Lung microvascular endothelial cell (primary cell): ENCODE results near the gene TULP4. TPM values are rescaled to one million over a fixed set of nuclear protein-coding genes. Genes with fewer than 3 reads are reported as not detected.
"Not testable (repeated sequence)": the region's sequence is repeated elsewhere in the genome, so short reads cannot be mapped to it uniquely, and the experiment has no call there.

Experiments used
- DNase-seq, 2 donors: peaks; one replicate each; pipeline versions ENCODE4 v3.0.0 to v3.0.0-alpha.2; 2010; ENCODE audit warnings: low read depth in 2 of 2
- total RNA-seq: library from RNA; depleted of rRNA; stranded (reverse); fragments of >200 nt; gene quantifications from 2 replicates; pipeline ENCODE4 v1.2.1, GENCODE V29; 2014

The TULP4 gene
- total RNA-seq, 1 donor from 2014 or later: 103 TPM

DNA sequence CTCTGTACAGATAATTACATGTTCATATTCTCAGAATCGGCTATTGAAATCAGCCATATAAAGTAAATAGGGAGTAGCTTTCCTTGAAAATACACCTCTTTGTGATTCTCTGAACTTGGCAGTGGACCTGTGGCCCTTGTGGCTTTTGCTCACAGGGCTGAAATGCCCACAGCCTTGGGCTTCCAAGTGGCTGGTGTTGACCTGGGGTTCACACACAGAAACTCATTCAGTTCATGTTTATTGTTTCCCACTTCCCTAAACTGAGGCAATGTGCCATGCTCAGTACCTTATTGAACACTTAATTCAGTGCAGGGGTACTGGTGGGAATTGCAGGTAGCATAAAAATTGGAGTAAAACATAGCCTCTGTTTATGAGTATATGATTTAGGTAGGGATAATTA, 19.1 kb upstream of the TULP4 start:
- no peak for DNase-seq

DNA sequence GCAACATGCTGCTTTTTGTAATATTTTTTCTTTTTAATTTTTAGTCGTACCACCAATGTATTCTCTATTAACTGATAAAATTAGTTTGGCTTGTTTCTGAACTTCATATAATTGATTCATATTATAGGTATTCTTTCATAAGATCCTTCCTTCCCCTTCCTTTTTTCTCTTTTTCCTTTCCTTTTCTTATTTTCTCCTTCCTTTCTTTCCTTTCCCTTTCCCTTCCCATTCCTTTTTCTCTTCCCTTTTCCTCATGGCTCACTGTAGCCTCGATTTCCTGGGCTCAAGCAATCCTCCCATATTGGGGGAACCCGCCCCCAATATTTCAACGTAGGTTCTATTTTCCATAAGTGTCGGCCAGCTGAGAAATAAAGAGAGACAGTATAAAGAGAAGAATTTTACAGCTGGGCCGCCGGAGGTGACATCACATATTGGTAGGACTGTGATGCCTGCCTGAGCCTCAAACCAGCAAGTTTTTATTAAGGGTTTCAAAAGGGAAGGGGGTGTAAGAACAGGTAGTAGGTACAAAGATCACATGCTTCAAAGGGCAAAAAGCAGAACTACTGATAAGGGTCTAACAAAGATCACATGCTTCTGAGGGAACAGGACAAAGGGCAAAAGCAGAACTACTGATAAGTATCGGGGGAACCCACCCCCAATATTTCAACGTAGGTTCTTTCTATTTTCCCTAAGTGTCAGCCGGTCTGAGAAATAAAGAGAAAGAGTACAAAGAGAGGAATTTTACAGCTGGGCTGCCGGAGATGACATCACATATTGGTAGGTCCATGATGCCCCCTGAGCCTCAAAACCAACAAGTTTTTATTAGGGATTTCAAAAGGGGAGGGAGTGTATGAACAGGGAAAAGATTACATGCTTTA, 16.1 kb upstream of the TULP4 start:
- DNase-seq: not testable (repeated sequence)

DNA sequence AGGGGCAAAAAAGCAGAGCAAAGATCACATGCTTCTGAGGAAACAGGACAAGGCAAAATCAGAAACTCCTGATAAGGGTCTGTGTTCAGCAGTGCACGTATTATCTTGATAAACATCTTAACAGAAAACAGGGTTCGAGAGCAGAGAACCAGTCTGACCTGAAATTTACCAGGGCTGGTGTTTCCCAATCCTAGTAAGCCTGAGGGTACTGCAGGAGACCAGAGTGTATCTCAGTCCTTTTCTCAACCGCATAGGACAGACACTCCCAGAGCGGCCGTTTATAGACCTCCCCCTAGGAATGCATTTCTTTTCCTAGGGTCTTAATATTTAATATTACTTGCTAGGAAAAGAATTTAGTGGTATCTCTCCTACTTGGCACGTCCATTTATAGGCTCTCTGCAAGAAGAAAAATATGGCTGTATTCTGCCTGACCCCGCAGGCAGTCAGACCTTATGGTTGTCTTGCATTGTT, 15.4 kb upstream of the TULP4 start:
- not testable (repeated sequence) for DNase-seq

DNA sequence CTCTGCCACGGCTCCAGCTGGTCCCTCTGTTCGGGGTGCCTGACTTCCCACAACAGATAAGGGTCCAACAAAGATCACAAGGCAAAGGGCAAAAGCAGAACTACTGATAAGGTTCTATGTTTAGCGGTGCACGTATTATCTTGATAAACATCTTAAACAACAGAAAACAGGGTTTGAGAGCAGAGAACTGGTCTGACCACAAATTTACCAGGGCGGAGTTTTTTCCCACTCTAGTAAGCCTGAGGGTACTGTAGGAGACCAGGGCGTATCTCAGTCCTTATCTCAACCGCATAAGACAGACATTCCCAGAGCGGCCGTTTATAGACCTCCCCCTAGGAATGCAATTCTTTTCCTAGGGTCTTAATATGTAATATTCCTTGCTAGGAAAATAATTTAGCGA, 14.6 kb upstream of the TULP4 start:
- DNase-seq: not testable (repeated sequence)

DNA sequence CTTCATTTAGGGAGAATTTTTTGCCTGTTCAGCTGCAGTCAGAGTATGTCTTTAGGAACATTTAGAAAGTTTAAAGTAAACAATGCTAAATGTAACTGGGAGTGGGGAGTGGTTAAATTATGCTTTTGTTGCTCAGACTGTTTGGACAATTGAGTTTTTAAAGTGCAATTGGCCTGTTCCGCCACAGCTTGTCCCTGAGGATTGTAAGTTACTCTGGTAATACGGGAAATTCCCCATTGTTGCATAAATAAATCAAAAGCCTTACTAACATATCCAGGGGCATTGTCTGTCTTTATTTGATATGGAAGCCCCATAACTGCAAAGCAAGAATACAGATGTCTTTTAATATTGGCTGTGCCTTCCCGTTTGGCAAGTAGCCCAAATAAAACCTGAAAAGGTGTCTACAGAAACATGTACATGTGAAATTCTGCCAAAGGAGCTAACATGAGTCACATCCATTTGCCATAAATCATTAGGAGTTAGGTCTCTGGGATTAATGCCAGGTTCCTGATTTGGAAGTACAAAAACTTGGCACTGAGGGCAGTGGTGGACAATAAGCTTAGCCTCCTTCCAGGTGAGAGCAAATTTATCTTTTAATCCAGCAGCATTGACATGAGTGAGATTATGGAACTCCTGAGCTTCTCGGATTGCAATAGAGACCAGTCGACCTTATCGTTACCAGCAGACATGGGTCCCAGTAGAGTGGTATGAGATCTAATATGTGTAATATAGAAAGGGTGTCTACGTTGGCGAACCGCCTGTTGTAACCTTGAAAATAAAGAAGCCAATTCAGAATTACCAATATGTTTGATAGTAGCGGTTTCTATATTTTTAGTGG, 11.7 kb upstream of the TULP4 start:
- peak; percentile 88 to 95 for DNase-seq

DNA sequence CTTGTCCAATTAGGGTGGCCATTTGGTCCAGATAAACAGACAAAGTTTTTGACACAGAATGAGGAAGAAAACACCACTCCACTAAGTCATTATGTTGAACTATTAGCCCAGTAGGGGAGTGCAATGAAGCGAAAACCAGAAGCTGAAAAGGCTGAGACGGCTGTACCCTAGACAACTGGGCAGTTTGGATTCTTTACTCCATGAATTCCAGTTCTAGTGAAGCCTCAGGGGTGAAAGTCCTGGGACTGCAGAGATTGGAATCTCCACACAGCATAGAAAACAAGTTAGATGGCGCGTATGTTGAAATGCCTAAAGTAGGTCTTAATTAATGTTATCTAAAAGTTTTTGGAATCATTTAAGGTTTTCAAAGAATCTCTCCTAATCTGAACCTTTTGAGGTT, 10.7 kb upstream of the TULP4 start:
- not testable (repeated sequence) for DNase-seq

DNA sequence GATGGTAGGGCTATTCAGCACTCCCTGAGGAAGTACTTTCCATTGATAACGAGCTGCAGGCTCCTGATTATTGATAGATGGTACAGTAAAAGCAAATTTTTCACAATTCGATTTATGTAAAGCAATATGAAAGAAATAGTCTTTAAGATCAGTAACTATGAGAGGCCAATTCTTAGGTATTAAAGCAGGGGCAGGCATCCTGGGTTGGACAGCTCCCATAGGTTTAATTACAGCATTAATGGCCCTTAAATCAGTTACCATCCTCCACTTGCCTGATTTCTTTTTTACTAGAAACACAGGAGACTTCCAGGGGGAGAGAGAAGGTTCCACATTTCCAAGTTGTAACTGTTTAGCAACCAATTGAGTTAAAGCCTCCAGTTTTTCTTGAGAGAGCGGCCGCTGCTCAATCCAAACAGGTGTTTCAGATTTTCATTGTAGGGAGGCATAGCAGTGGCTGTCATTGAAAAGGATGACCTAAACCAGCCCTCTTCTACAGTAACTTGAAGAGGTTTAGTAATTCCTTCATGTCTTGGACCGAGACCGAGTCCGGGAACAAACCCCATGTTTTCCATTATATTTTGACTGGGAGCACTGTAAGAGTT, 10.0 kb upstream of the TULP4 start:
- not testable (repeated sequence) for DNase-seq

DNA sequence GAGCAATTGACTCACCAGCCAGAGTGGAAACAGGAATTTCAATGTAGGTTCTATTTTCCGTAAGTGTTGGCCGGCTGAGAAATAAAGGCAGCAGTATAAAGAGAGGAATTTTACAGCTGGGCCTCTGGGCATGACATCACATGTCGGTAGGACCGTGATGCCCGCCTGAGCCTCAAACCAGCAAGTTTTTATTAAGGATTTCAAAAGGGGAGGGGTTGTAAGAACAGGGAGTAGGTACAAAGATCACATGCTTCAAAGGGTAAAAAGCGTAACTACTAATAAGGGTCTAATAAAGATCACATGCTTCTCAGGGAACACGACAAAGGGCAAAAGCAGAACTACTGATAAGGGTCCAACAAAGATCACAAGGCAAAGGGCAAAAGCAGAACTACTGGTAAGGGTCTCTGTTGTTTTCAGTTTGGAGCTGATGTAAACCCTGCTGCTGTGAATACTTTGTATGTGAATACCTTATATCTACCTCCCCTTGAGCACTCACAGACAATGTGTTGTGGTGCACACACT, 9.0 kb upstream of the TULP4 start:
- DNase-seq: peak in 1 of 2 donors; percentile 73

DNA sequence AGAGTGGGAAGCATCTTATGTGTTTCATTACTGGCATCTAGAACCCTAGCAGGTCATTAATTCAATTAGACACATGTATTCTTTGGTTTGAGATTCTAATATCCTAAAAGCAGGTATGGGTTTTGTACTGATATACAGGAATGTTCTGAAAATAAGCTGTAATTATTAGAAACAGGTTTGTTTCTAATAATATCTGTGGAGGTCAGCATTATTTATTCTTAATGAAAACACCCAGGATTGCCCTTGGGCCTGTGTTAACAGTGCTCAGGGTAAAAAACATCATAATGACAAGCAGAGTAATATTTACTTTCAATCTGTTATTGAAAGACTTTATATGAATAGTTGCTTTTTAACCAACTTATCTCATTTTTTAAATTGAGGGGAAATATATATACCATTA, 8.0 kb upstream of the TULP4 start:
- DNase-seq: no peak

DNA sequence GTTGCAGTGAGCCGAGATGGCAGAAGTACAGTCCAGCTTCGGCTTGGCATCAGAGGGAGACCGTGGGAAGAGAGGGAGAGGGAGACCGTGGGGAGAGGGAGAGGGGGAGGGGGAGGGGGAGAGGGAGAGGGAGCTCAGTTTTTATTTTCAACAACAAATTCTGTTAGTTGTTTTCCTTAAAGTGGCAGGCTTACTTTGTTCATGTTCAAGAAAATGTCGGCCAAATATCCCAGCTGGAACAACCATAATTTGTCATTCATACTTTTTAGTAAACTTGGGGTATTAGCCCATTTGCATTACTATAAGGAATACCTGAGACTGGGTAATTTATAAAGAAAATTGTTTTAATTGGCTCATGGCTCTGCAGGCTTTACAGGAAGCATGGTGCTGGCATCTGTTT, 2.5 kb upstream of the TULP4 start:
- DNase-seq: no peak

DNA sequence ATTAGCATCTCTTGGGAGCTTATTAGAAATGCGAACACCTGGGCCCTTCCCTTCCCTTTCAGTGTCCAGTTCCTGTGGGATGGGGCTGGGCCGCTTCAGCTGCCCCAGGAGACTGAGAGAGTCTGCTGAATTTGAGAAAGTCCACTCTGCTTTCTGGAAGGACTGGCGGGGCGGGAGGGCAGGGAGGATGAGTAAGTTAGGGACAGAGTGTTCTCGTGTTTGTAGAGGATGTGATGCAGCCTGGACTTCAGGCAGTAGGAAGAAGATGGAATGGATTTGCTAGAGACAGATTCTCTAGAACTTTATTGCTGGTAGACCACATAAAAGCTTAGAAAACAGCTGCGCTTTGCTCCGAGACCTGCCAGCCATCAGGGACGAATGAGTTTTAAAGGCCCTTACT, 1.1 kb upstream of the TULP4 start:
- no peak for DNase-seq

DNA sequence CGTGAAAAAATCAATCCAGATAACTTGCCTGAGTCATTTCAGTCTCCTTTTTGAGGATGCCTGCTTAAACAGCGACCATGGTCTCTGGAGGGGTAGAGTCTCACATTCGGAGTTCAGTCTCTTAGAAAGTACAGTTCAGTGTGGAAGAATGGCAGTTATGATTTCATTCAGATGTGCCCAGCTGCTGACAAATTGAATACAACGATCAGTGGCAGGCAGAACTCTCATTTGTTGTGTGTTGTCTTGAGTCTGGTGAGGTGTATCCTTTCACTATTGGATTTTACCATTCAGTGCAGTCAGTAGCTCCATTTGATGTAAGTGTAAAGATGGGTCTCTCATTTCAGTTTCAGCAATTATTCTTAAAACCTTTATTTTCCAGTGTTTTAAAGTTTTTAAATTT, 639 bp upstream of the TULP4 start:
- DNase-seq: no peak

DNA sequence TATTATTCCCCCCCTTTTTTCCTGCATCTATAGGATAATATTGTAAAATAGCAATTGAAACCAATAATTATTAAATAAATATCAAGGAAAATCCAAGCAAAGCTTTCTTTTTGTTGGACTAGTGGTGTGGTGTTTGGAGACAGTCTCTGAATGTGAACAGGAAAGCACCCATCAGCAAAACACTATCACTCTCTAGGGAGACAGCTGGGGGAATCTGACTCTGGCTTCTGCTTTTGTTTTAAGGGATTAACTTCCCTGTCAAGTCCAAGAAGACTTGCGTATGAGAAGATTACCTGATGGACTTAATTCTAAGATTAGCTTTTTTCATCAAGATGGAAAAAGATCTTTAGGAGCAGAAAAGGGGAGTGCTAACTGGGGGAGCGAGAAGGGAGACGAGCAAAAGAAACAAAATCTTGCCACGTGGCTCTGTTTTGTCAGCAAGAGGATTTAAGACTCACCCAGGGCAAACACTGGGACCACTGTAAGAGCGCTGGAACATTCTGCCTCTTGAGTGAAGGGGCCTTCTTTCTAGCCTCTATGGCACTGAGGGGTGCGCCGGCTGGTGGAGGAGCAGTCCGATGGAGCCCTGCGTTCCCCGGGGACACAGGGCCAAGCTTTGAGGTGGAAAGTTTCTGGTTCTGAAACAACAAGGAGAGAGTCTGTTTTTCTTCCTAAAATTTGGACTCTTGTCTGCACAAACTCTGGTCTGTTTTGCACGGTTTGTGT, 570 bp downstream of the TULP4 start:
- no peak for DNase-seq

DNA sequence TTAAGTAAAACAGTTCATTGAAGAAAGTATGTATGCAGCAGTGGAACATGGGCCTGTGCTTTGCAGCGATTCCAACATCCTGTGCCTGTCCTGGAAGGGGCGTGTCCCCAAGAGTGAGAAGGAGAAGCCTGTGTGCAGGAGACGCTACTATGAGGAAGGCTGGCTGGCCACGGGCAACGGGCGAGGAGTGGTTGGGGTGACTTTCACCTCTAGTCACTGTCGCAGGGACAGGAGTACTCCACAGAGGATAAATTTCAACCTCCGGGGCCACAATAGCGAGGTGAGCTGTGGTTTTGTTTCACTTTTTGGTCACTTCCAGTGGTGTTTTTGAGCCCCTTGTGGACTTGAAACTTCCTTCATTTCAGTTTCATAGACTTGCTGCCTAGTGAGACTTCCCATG, 1.7 kb downstream of the TULP4 start:
- no peak for DNase-seq

DNA sequence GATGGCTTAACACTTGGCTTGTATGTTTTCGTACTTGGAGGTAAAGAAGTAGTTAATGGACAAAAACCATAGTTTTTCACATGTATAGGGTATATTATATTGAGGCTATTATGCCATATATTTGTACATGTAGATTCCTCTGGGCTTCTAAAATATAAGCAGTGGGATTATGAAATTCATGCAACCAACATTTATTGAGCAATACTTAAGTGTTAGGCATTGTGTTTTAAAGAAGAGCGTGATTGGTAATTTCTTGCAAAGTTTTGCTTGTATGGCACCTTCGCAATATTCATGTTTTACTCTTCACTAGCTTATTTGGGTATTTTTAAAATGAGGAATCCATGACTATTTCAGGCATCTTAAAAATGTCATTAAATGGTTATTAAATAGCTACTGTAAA, 2.5 kb downstream of the TULP4 start:
- no peak for DNase-seq

DNA sequence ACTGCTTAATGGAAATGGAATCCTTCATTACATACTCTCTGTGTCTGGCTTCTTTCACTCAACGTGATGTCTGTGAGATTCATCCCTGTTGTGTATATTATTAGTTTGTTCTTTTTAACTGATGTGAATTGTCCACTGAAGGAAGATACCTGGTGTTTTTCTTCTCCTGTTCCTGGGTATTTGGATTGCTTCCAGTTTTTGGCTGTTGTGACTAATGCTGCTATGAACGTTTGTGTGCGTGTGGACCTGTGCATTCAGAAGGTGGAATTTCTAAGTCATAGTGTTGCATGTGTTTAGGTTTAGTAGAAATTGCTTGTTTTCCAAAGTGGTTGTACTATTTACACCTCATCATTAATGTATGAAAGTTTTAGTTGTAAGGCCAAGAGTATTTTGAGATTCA, 3.8 kb downstream of the TULP4 start:
- peak; percentile 27 to 45 for DNase-seq

DNA sequence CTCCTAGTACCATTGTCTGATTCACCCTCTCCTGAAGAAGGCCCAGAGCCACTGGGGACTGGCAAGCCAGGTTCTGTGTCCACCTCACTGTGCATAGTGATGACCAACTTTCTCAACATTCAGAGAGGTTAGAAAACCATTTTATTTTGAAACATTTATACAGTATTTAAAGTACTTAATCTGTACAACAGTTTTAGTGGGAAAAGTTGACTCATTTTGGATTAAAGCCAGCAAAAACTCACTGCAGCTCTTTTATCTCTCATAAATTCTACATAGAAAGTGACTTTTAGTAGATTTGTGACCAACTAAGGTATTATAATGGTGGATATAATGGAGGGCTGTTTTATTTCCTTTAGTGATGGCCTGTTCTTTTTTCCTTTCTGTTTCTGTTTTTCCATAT, 9.7 kb downstream of the TULP4 start:
- peak; percentile 67 to 93 for DNase-seq

DNA sequence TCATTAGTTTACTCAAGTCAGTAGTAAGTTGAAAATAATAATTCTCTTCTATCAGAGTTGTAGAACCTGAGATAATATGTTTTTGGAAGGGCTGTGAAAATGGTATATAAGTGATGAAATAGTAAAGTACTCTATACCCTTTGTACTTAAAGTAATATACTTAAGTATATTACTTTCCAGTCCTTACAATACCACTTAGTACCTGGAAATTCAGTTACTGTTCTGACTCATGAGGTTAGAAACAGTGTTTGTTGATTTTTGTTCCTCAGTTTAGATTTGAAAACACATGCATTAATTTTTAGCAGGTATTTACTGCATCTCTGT, 10.1 kb downstream of the TULP4 start:
- no peak for DNase-seq

DNA sequence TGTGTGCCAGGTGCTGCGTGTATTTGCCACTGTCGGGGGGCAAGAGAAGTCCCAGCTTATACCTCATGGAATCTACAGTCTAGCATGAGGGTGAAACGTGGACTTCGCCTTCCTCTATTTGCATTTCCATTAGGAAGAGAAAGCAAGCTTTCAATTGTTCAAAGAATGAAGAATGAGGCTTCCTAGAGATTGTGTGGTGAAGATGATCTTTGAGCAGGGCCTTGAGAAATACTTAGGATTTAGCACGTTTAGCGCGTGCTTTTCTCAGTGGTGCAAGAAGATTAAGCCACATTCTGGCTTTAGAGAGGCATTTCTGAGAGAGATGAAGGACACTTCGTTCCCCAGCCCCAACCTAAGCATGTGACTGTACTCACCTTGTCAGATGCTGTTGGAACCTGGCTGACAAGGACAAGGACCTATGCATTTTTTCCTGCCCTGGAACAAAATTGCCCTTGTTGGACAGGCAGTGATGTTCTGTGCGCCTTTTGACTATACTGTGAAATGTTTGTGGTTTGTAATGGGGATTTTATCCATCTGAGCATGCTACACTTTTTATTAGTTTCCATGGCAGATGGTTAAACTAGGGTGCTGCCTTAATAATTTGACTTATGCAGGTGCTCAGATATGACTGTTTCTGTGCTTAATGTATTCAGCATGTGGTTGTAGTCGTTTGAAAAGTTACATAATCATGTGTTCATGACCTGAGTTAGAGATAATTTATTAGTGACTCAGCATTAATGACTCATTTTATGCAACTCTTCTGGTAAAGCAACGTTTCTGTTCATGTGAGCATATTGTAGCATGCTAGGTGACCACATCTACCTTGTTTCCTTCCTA, 10.7 kb downstream of the TULP4 start:
- DNase-seq: peak in 1 of 2 donors; percentile 47

DNA sequence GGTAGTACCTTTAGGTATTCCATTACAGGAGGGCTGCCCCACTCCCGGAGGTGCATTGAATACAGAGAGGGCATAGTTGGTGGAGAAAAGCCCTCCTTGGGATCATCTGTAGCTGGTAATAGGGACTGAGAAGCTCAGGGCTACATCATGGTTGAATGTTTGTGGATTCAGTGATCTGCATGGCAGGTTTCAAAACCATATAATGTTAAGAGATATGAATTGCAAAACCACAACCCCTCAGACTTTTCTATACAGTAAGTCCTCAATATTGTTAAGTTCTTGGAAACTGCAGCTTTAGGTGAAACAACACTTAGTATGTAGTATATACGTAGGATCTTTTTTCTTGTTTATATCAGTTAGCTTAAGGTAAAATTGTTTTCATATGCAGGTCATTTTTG, 11.3 kb downstream of the TULP4 start:
- DNase-seq: no peak
